AG10803 (cell line): ENCODE measurements around the gene TRMT61A.

Experiments used
- DNase-seq: peaks from one replicate; pipeline ENCODE4 v3.0.0; 2010; ENCODE audit warnings: low read depth
- H3K4me3 ChIP-seq: 2 replicates; pipeline ENCODE4 v1.5.1; 2011; ENCODE audit warnings: mild to moderate bottlenecking, low read length, control low read depth
- CTCF ChIP-seq: conservative IDR thresholded peaks from 2 replicates; pipeline ENCODE4 v1.5.1; 2011; ENCODE audit warnings: mild to moderate bottlenecking, low read length, control low read depth, inconsistent platforms

TRMT61A gene

GRCh38 chr14:103520269-103520656 is 8.7 kb upstream of the TRMT61A start:
- DNase-seq, result no peak
- TF ChIP-seq CTCF, result no peak
- no peak overlapping the region; the same call in 1 of the 2 replicates for H3K4me3 ChIP-seq

GRCh38 chr14:103520657-103521437 is 8.1 kb upstream of the TRMT61A start:
- DNase-seq, result peak; percentile 71
- TF ChIP-seq CTCF, result peak; percentile 51
- peak overlapping the region; percentile 64 for H3K4me3 ChIP-seq

GRCh38 chr14:103521438-103521950 is 7.5 kb upstream of the TRMT61A start:
- no peak for TF ChIP-seq CTCF
- H3K4me3 ChIP-seq, result peak overlapping the region; percentile 64
- DNase-seq, result no peak

GRCh38 chr14:103521951-103522563 is 6.9 kb upstream of the TRMT61A start:
- peak overlapping the region; percentile 64 for H3K4me3 ChIP-seq
- DNase-seq, result no peak
- no peak for TF ChIP-seq CTCF

- peak within 1 kb of the TSS; percentile 64 for H3K4me3 ChIP-seq
- DNase-seq, result peak; percentile 54
- no peak for TF ChIP-seq CTCF
Observed at GRCh38 chr14:103522649-103523574, 6.1 kb upstream of the TRMT61A start, which contains the start of gene CKB. Gene CKB, minus strand, starts transcription at chr14:103522830. Its CDS starts 337 bp downstream, at chr14:103522493.

- DNase-seq, result no peak
- H3K4me3 ChIP-seq, result no peak overlapping the region
- no peak for TF ChIP-seq CTCF
Observed at GRCh38 chr14:103523575-103523954, 5.4 kb upstream of the TRMT61A start.
